K562 (cell line): Measurements from ENCODE around the gene LONP1. TPM values are rescaled to one million over a fixed set of nuclear protein-coding genes. Genes with fewer than 3 reads are reported as not detected.

Source experiments
- polyA plus RNA-seq, 8 experiments: library from polyadenylated mRNA; depleted of rRNA in 4 of 8; stranded (reverse) in 5 of 8; unstranded in 3 of 8; fragments of >200 nt; fragmentation: Nextera tagmentation in 2 of 8; fragmentation: Illumina TruSeq in 1 of 8; extraction: Ambion mirVana in 2 of 8; extraction: Trizol in 1 of 8; gene quantifications; 2 replicates each; pipeline versions ENCODE4 v1.2.1 to v1.2.3, GENCODE V29; 2011 to 2014; ENCODE audit warnings: inconsistent platforms in 1 of 8, missing spikeins in 1 of 8
- total RNA-seq, 7 experiments: library from RNA; depleted of rRNA in 6 of 7; stranded (reverse); fragments of >200 nt in 6 of 7; fragmentation: Illumina TruSeq in 2 of 7; extraction: Trizol in 2 of 7; gene quantifications; 2 replicates each; pipeline versions ENCODE4 v1.2.1 to v1.2.3, GENCODE V29; 2011 to 2021; ENCODE audit warnings: low replicate concordance in 1 of 7

LONP1 gene
- total and polyA plus RNA-seq, 9 of the 15 experiments (the other 6 are each of a cell fraction or from before 2014, with no cell fraction given), result 1.1 to 238 (median 84.5) TPM

Other genes starting within 250 kb of the LONP1 start
Only the 7 nearest of the 16 such genes appear.
- gene MICOS13, start 39.6 kb downstream of the LONP1 start, total RNA-seq (2014; rRNA removed), result 220 and 383 TPM in 2 replicates
- 19.1 and 24.6 TPM in 2 replicates for gene MICOS13, start 39.6 kb downstream of the LONP1 start, total RNA-seq (2014; rRNA removed; fragmentation: Illumina TruSeq; extraction: Trizol)
- 94.0 and 105 TPM in 2 replicates for gene MICOS13, start 39.6 kb downstream of the LONP1 start, total RNA-seq (2015; rRNA removed; fragmentation: Illumina TruSeq; extraction: Trizol)
- 95.4 and 113 TPM in 2 replicates for gene MICOS13, start 39.6 kb downstream of the LONP1 start, total RNA-seq (2021)
- gene MICOS13, start 39.6 kb downstream of the LONP1 start, polyA plus RNA-seq (2011; rRNA removed), result 32.1 and 42.6 TPM in 2 replicates
- 41.2 and 69.4 TPM in 2 replicates for gene MICOS13, start 39.6 kb downstream of the LONP1 start, polyA plus RNA-seq (2014; fragmentation: Illumina TruSeq; extraction: Trizol)
- 10 to 100 TPM; 15.5 to 49.4 TPM for gene MICOS13, start 39.6 kb downstream of the LONP1 start, polyA plus RNA-seq (2014; fragmentation: Nextera tagmentation; extraction: Ambion mirVana)
- gene MICOS13, start 39.6 kb downstream of the LONP1 start, polyA plus RNA-seq (2014; rRNA removed), result 124 and 202 TPM in 2 replicates
- gene HSD11B1L, start 39.1 kb downstream of the LONP1 start, total RNA-seq (2014; rRNA removed), result 4.9 and 7.7 TPM in 2 replicates
- gene HSD11B1L, start 39.1 kb downstream of the LONP1 start, total RNA-seq (2014; rRNA removed; fragmentation: Illumina TruSeq; extraction: Trizol), result 1.2 and 1.4 TPM in 2 replicates
- 2.0 and 2.3 TPM in 2 replicates for gene HSD11B1L, start 39.1 kb downstream of the LONP1 start, total RNA-seq (2015; rRNA removed; fragmentation: Illumina TruSeq; extraction: Trizol)
- gene HSD11B1L, start 39.1 kb downstream of the LONP1 start, total RNA-seq (2021), result 3.6 and 4.3 TPM in 2 replicates
- 2.3 and 3.1 TPM in 2 replicates for gene HSD11B1L, start 39.1 kb downstream of the LONP1 start, polyA plus RNA-seq (2011; rRNA removed)
- 1.7 and 2.2 TPM in 2 replicates for gene HSD11B1L, start 39.1 kb downstream of the LONP1 start, polyA plus RNA-seq (2014; fragmentation: Illumina TruSeq; extraction: Trizol)
- gene HSD11B1L, start 39.1 kb downstream of the LONP1 start, polyA plus RNA-seq (2014; fragmentation: Nextera tagmentation; extraction: Ambion mirVana), result under 1 TPM; 0.31 to 0.36 TPM
- 4.7 and 6.3 TPM in 2 replicates for gene HSD11B1L, start 39.1 kb downstream of the LONP1 start, polyA plus RNA-seq (2014; rRNA removed)
- gene RPL36, start 29.9 kb downstream of the LONP1 start, total RNA-seq (2014; rRNA removed), result 2,132 and 2,298 TPM in 2 replicates
- gene RPL36, start 29.9 kb downstream of the LONP1 start, total RNA-seq (2014; rRNA removed; fragmentation: Illumina TruSeq; extraction: Trizol), result 392 and 590 TPM in 2 replicates
- 1,406 and 1,507 TPM in 2 replicates for gene RPL36, start 29.9 kb downstream of the LONP1 start, total RNA-seq (2015; rRNA removed; fragmentation: Illumina TruSeq; extraction: Trizol)
- gene RPL36, start 29.9 kb downstream of the LONP1 start, total RNA-seq (2021), result 1,327 and 1,377 TPM in 2 replicates
- 695 and 1,029 TPM in 2 replicates for gene RPL36, start 29.9 kb downstream of the LONP1 start, polyA plus RNA-seq (2011; rRNA removed)
- 350 and 728 TPM in 2 replicates for gene RPL36, start 29.9 kb downstream of the LONP1 start, polyA plus RNA-seq (2014; fragmentation: Illumina TruSeq; extraction: Trizol)
- 1,000 to 10,000 TPM; 3,132 to 3,412 TPM for gene RPL36, start 29.9 kb downstream of the LONP1 start, polyA plus RNA-seq (2014; fragmentation: Nextera tagmentation; extraction: Ambion mirVana)
- 1,530 and 1,653 TPM in 2 replicates for gene RPL36, start 29.9 kb downstream of the LONP1 start, polyA plus RNA-seq (2014; rRNA removed)
- gene CATSPERD, start 491 bp upstream of the LONP1 start, total RNA-seq (2014; rRNA removed), result not detected in 2 replicates
- not detected in 2 replicates for gene CATSPERD, start 491 bp upstream of the LONP1 start, total RNA-seq (2014; rRNA removed; fragmentation: Illumina TruSeq; extraction: Trizol)
- not detected in 2 replicates for gene CATSPERD, start 491 bp upstream of the LONP1 start, total RNA-seq (2015; rRNA removed; fragmentation: Illumina TruSeq; extraction: Trizol)
- gene CATSPERD, start 491 bp upstream of the LONP1 start, total RNA-seq (2021), result not detected in 2 replicates
- not detected in 2 replicates for gene CATSPERD, start 491 bp upstream of the LONP1 start, polyA plus RNA-seq (2011; rRNA removed)
- not detected in 2 replicates for gene CATSPERD, start 491 bp upstream of the LONP1 start, polyA plus RNA-seq (2014; fragmentation: Illumina TruSeq; extraction: Trizol)
- not detected for gene CATSPERD, start 491 bp upstream of the LONP1 start, polyA plus RNA-seq (2014; fragmentation: Nextera tagmentation; extraction: Ambion mirVana)
- gene CATSPERD, start 491 bp upstream of the LONP1 start, polyA plus RNA-seq (2014; rRNA removed), result not detected in 2 replicates
- 5.4 and 8.0 TPM in 2 replicates for gene PRR22, start 64.6 kb upstream of the LONP1 start, total RNA-seq (2014; rRNA removed)
- 0.11 and 0.22 TPM in 2 replicates for gene PRR22, start 64.6 kb upstream of the LONP1 start, total RNA-seq (2014; rRNA removed; fragmentation: Illumina TruSeq; extraction: Trizol)
- 1.9 and 2.7 TPM in 2 replicates for gene PRR22, start 64.6 kb upstream of the LONP1 start, total RNA-seq (2015; rRNA removed; fragmentation: Illumina TruSeq; extraction: Trizol)
- 9.3 and 12.0 TPM in 2 replicates for gene PRR22, start 64.6 kb upstream of the LONP1 start, total RNA-seq (2021)
- gene PRR22, start 64.6 kb upstream of the LONP1 start, polyA plus RNA-seq (2011; rRNA removed), result 1.4 and 2.2 TPM in 2 replicates
- 1.1 and 3.7 TPM in 2 replicates for gene PRR22, start 64.6 kb upstream of the LONP1 start, polyA plus RNA-seq (2014; fragmentation: Illumina TruSeq; extraction: Trizol)
- gene PRR22, start 64.6 kb upstream of the LONP1 start, polyA plus RNA-seq (2014; fragmentation: Nextera tagmentation; extraction: Ambion mirVana), result under 1 TPM in 1 of 2 experiments, not detected in 1; 0.03 TPM
- 8.5 and 8.9 TPM in 2 replicates for gene PRR22, start 64.6 kb upstream of the LONP1 start, polyA plus RNA-seq (2014; rRNA removed)
- gene DUS3L, start 71.0 kb upstream of the LONP1 start, total RNA-seq (2014; rRNA removed), result 102 and 107 TPM in 2 replicates
- 19.0 and 19.5 TPM in 2 replicates for gene DUS3L, start 71.0 kb upstream of the LONP1 start, total RNA-seq (2014; rRNA removed; fragmentation: Illumina TruSeq; extraction: Trizol)
- gene DUS3L, start 71.0 kb upstream of the LONP1 start, total RNA-seq (2015; rRNA removed; fragmentation: Illumina TruSeq; extraction: Trizol), result 77.5 and 86.8 TPM in 2 replicates
- gene DUS3L, start 71.0 kb upstream of the LONP1 start, total RNA-seq (2021), result 97.0 and 102 TPM in 2 replicates
- 27.3 and 37.0 TPM in 2 replicates for gene DUS3L, start 71.0 kb upstream of the LONP1 start, polyA plus RNA-seq (2011; rRNA removed)
- gene DUS3L, start 71.0 kb upstream of the LONP1 start, polyA plus RNA-seq (2014; fragmentation: Illumina TruSeq; extraction: Trizol), result 81.0 and 83.7 TPM in 2 replicates
- gene DUS3L, start 71.0 kb upstream of the LONP1 start, polyA plus RNA-seq (2014; fragmentation: Nextera tagmentation; extraction: Ambion mirVana), result 1 to 10 TPM; 1.7 to 2.1 TPM
- gene DUS3L, start 71.0 kb upstream of the LONP1 start, polyA plus RNA-seq (2014; rRNA removed), result 80.7 and 87.8 TPM in 2 replicates
- 7.3 and 8.1 TPM in 2 replicates for gene NRTN, start 84.9 kb upstream of the LONP1 start, total RNA-seq (2014; rRNA removed)
- gene NRTN, start 84.9 kb upstream of the LONP1 start, total RNA-seq (2014; rRNA removed; fragmentation: Illumina TruSeq; extraction: Trizol), result 0.62 and 0.70 TPM in 2 replicates
- 1.6 TPM in 2 replicates for gene NRTN, start 84.9 kb upstream of the LONP1 start, total RNA-seq (2015; rRNA removed; fragmentation: Illumina TruSeq; extraction: Trizol)
- 5.3 and 7.8 TPM in 2 replicates for gene NRTN, start 84.9 kb upstream of the LONP1 start, total RNA-seq (2021)
- 1.1 and 2.2 TPM in 2 replicates for gene NRTN, start 84.9 kb upstream of the LONP1 start, polyA plus RNA-seq (2011; rRNA removed)
- gene NRTN, start 84.9 kb upstream of the LONP1 start, polyA plus RNA-seq (2014; fragmentation: Illumina TruSeq; extraction: Trizol), result 1.6 and 3.3 TPM in 2 replicates
- gene NRTN, start 84.9 kb upstream of the LONP1 start, polyA plus RNA-seq (2014; fragmentation: Nextera tagmentation; extraction: Ambion mirVana), result not detected
- gene NRTN, start 84.9 kb upstream of the LONP1 start, polyA plus RNA-seq (2014; rRNA removed), result 2.4 and 4.0 TPM in 2 replicates